ENCODE results near the gene HNRNPA2B1. TPM values are rescaled to one million over a fixed set of nuclear protein-coding genes. Genes with fewer than 3 reads are reported as not detected.
"Not testable (repeated sequence)": the region's sequence is repeated elsewhere in the genome, so short reads cannot be mapped to it uniquely, and the experiment has no call there.

Gene HNRNPA2B1
- total and polyA plus RNA-seq, 2 donors (not counting 1 experiment from before 2014, with no cell fraction given), result 167 to 524 TPM

DNA sequence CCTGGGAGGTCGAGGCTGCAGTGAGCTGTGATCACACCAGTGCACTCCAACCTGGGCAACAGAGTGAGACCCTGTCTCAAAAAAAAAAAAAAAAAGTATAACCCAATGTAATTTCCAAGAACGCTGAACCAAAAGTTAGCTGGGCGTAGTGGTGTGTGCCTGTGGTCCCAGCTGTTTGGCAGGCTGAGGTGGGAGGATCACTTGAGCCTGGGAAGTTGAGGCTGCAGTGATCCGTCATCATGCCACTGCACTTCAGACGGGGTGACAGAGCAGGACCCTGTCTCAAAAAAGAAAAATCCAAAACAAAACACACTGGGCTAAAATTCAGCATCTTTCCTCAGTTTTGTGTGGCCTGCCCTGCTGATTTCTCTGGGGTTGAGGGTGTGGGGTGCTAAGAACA lies 21.1 kb downstream of the HNRNPA2B1 start:
- Mint-ChIP-seq H3K27ac (peak overlapping the region; percentile 41), H3K27me3 (no peaks in the 10 kb centered on the region), H3K4me1 (peaks cover 33% of the 10 kb centered on the region), H3K9me3 (ENCODE audit: insufficient read depth) (no peaks in the 10 kb centered on the region), H3K4me3 (no peak overlapping the region)
- no peak for DNase-seq
- Histone ChIP-seq H3K9me3 (ENCODE audit: control extremely low read depth in 1 of 3, control insufficient read depth in 2 of 3, insufficient read depth in 1 of 3, low read length in 2 of 3) (no peaks in the 10 kb centered on the region), H3K27me3 (replicated peaks in 1 of 4; ENCODE audit: control extremely low read depth in 1 of 4, control insufficient read depth in 3 of 4, insufficient read depth in 4 of 4, low read length in 3 of 4) (no peaks in the 10 kb centered on the region), H3K36me3 (replicated peaks in 1 of 2; ENCODE audit: control extremely low read depth in 1 of 2, control insufficient read depth in 1 of 2, extremely low read depth in 1 of 2, insufficient read depth in 2 of 2, low read length in 1 of 2) (no peaks in the 10 kb centered on the region), H3K4me3 (ENCODE audit: control extremely low read depth in 1 of 5, extremely low read depth in 1 of 5, insufficient read depth in 1 of 5, low read depth in 2 of 5, low read length in 4 of 5) (no peak overlapping the region), H3K4me2 (replicated peaks; ENCODE audit: low read depth, low read length, poor library complexity, severe bottlenecking) (no peak overlapping the region), H3K4me1 (ENCODE audit: control insufficient read depth in 2 of 2, insufficient read depth in 2 of 2, low read length in 2 of 2) (no peaks in the 10 kb centered on the region), H4K20me1 (ENCODE audit: control insufficient read depth, insufficient read depth, low read length, poor library complexity, severe bottlenecking) (no peaks in the 10 kb centered on the region), H2AFZ (ENCODE audit: insufficient read depth, low read depth, low read length, poor library complexity, severe bottlenecking) (no peak overlapping the region), H3K27ac (ENCODE audit: low read length in 2 of 2) (no peak overlapping the region), H3K9ac (ENCODE audit: low read length) (no peak overlapping the region), H3K79me2 (ENCODE audit: control insufficient read depth, insufficient read depth, low read length) (no peaks in the 10 kb centered on the region)
- ATAC-seq (ENCODE audit: low read depth), result no peak
- CTCF ChIA-PET, result interaction anchor here (2.3 kb wide), 1 partner anchor 18 kb away, joined by 11 read pairs; no protein-coding TSS in a partner anchor
- no peak for TF ChIP-seq EZH2 (IDR thresholded peaks at IDR 0.05; ENCODE audit: borderline replicate concordance, insufficient read depth, low read depth, low read length, poor library complexity, severe bottlenecking)
- WGBS (ENCODE audit: insufficient coverage), result 80% methylated on average over 1 of the region's 5 CpGs
- POLR2A ChIA-PET, result interaction anchor here (0.7 to 1.3 kb wide), 2 partner anchors 13 to 110 kb away, joined by 3 to 4 read pairs; no protein-coding TSS in a partner anchor
- intact Hi-C loops (cut with micrococcal nuclease), result no loop called here

DNA sequence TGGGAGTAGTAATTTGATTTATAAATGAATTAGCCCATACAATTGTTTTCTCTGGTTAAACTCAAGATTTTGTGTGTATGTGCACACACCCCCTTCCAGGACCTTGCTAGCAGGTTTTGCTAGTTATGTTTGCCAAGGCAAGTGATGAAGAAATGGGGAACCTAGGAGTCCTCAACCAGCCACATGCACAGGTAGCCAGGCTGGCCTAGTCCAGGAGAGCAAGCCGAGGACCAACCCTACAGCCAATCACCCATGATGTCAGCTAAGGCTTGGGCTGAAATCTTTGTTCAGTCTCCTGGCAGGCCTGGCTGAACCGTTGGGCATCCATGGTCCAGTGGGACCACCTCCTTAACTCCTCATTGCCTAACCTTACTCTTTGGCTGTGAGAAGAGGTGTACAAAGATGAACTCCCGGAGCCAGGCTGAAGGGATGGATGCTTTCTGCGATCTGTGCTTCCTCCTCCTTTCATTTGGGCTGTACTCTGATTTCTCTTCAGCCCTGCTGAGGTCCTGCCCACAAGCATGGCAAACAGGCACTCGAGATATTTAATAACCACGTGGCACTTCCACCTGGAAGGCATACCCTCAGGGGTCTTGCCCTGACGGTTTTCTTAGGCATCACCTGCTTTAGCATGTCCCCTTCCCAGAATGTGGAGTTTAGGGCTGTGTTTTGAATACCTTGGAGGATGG lies 22.1 kb downstream of the HNRNPA2B1 start:
- intact Hi-C loops (cut with micrococcal nuclease), result no loop called here
- Mint-ChIP-seq H3K27me3 (no peaks in the 10 kb centered on the region), H3K4me1 (peaks cover 24% of the 10 kb centered on the region), H3K27ac (peak overlapping the region; percentile 53), H3K4me3 (no peak overlapping the region), H3K9me3 (ENCODE audit: insufficient read depth) (no peaks in the 10 kb centered on the region)
- H3K27me3 ChIP-seq (replicated peaks in 1 of 4; ENCODE audit: control extremely low read depth in 1 of 4, control insufficient read depth in 3 of 4, insufficient read depth in 4 of 4, low read length in 3 of 4), result no peaks in the 10 kb centered on the region
- H3K9me3 ChIP-seq (ENCODE audit: control extremely low read depth in 1 of 3, control insufficient read depth in 2 of 3, insufficient read depth in 1 of 3, low read length in 2 of 3), result no peaks in the 10 kb centered on the region
- no peaks in the 10 kb centered on the region for H3K4me1 ChIP-seq (ENCODE audit: control insufficient read depth in 2 of 2, insufficient read depth in 2 of 2, low read length in 2 of 2)
- TF ChIP-seq CTCF (IDR thresholded peaks at IDR 0.05), result no peak
- no peak for TF ChIP-seq EZH2 (IDR thresholded peaks at IDR 0.05; ENCODE audit: borderline replicate concordance, insufficient read depth, low read depth, low read length, poor library complexity, severe bottlenecking)
- H3K9ac ChIP-seq (ENCODE audit: low read length), result no peak overlapping the region
- H3K79me2 ChIP-seq (ENCODE audit: control insufficient read depth, insufficient read depth, low read length), result peaks cover 7% of the 10 kb centered on the region
- no peaks in the 10 kb centered on the region for H4K20me1 ChIP-seq (ENCODE audit: control insufficient read depth, insufficient read depth, low read length, poor library complexity, severe bottlenecking)
- no peak for ATAC-seq (ENCODE audit: low read depth)
- CTCF ChIA-PET, result no interaction called here
- DNase-seq, result no peak
- H3K4me3 ChIP-seq (ENCODE audit: control extremely low read depth in 1 of 5, extremely low read depth in 1 of 5, insufficient read depth in 1 of 5, low read depth in 2 of 5, low read length in 4 of 5), result no peak overlapping the region
- WGBS (ENCODE audit: insufficient coverage), result 100% methylated on average over 4 of the region's 7 CpGs
- POLR2A ChIA-PET, result no interaction called here
- no peaks in the 10 kb centered on the region for H3K36me3 ChIP-seq (replicated peaks in 1 of 2; ENCODE audit: control extremely low read depth in 1 of 2, control insufficient read depth in 1 of 2, extremely low read depth in 1 of 2, insufficient read depth in 2 of 2, low read length in 1 of 2)
- H2AFZ ChIP-seq (ENCODE audit: insufficient read depth, low read depth, low read length, poor library complexity, severe bottlenecking), result no peak overlapping the region
- H3K27ac ChIP-seq (ENCODE audit: low read length in 2 of 2), result peak overlapping the region in 1 of 2 donors; percentile 12
- H3K4me2 ChIP-seq (replicated peaks; ENCODE audit: low read depth, low read length, poor library complexity, severe bottlenecking), result no peak overlapping the region

- POLR2A ChIA-PET, result not testable (repeated sequence)
These were observed 23.3 kb downstream of the HNRNPA2B1 start for GRCh38 chr7:26177269-26177668.

More at GRCh38 chr7:26177269-26177668, 23.3 kb downstream of the HNRNPA2B1 start:
- ATAC-seq (ENCODE audit: low read depth); H3K27me3 Mint-ChIP-seq; H3K9me3 Mint-ChIP-seq (ENCODE audit: insufficient read depth); H4K20me1 ChIP-seq (ENCODE audit: control insufficient read depth, insufficient read depth, low read length, poor library complexity, severe bottlenecking); H2AFZ ChIP-seq (ENCODE audit: insufficient read depth, low read depth, low read length, poor library complexity, severe bottlenecking); H3K4me1 ChIP-seq (ENCODE audit: control insufficient read depth in 2 of 2, insufficient read depth in 2 of 2, low read length in 2 of 2); H3K27me3 ChIP-seq (replicated peaks in 1 of 4; ENCODE audit: control extremely low read depth in 1 of 4, control insufficient read depth in 3 of 4, insufficient read depth in 4 of 4, low read length in 3 of 4); H3K36me3 ChIP-seq (replicated peaks in 1 of 2; ENCODE audit: control extremely low read depth in 1 of 2, control insufficient read depth in 1 of 2, extremely low read depth in 1 of 2, insufficient read depth in 2 of 2, low read length in 1 of 2); H3K79me2 ChIP-seq (ENCODE audit: control insufficient read depth, insufficient read depth, low read length); H3K4me2 ChIP-seq (replicated peaks; ENCODE audit: low read depth, low read length, poor library complexity, severe bottlenecking); H3K4me3 Mint-ChIP-seq; H3K9me3 ChIP-seq (ENCODE audit: control extremely low read depth in 1 of 3, control insufficient read depth in 2 of 3, insufficient read depth in 1 of 3, low read length in 2 of 3); H3K27ac ChIP-seq (ENCODE audit: low read length in 2 of 2); H3K4me3 ChIP-seq (ENCODE audit: control extremely low read depth in 1 of 5, extremely low read depth in 1 of 5, insufficient read depth in 1 of 5, low read depth in 2 of 5, low read length in 4 of 5); intact Hi-C loops (cut with micrococcal nuclease); DNase-seq; CTCF ChIA-PET; H3K27ac Mint-ChIP-seq; H3K9ac ChIP-seq (ENCODE audit: low read length): not testable (repeated sequence)
- H3K4me1 Mint-ChIP-seq, result peaks cover 19% of the 10 kb centered on the region
- WGBS (ENCODE audit: insufficient coverage), result 92% methylated on average over 8 of the region's 20 CpGs

Measured in B cell (primary cell).